WTC11 (cell line): Measurements from ENCODE around the gene SNX10. TPM values are rescaled to one million over a fixed set of nuclear protein-coding genes. Genes with fewer than 3 reads are reported as not detected.

Experiments used
- ATAC-seq: fragments of 200-7000 bp; cut with Tn5 transposase; 2 replicates; pipeline ENCODE4 v1.10.0; 2021; ENCODE audit warnings: mild to moderate bottlenecking, moderate library complexity
- CTCF ChIA-PET: fragments of 300-600 bp; sonication (Branson Sonifier 250); formaldehyde crosslinking; loops from one replicate; lab custom pipeline; 2021; ENCODE audit warnings: antibody characterized with exemption; lab: Charles Lee
- POLR2A ChIA-PET: fragments of 350-600 bp; sonication (Branson Sonifier 250); formaldehyde crosslinking; loops from one replicate; lab custom pipeline; 2021; ENCODE audit warnings: antibody characterized with exemption; lab: Charles Lee
- DNase-seq: peaks from one replicate; pipeline ENCODE4 v3.0.0; 2021; ENCODE audit warnings: low spot score
- H3K27ac Mint-ChIP-seq: 2 replicates; pipeline ENCODE4 v1.8.0; 2021; ENCODE audit warnings: mixed read lengths
- H3K27me3 Mint-ChIP-seq: 2 replicates; pipeline ENCODE4 v1.8.0; 2021; ENCODE audit warnings: low read depth, mild to moderate bottlenecking, moderate library complexity, mixed read lengths
- H3K36me3 Mint-ChIP-seq: 2 replicates; pipeline ENCODE4 v1.8.0; 2021; ENCODE audit warnings: mixed read lengths
- H3K4me1 Mint-ChIP-seq: 2 replicates; pipeline ENCODE4 v1.8.0; 2022; ENCODE audit warnings: mixed read lengths
- H3K4me3 Mint-ChIP-seq: 2 replicates; pipeline ENCODE4 v1.8.0; 2021; ENCODE audit warnings: mild to moderate bottlenecking, moderate library complexity, mixed read lengths
- H3K9me3 Mint-ChIP-seq: 2 replicates; pipeline ENCODE4 v1.8.0; 2021; ENCODE audit warnings: mixed read lengths
- CREM ChIP-seq: sonication (generic); formaldehyde crosslinking; IDR thresholded peaks from 2 replicates; pipeline ENCODE4 v1.8.1; 2022; ENCODE audit warnings: mild to moderate bottlenecking, missing genetic modification reagents, moderate library complexity
- NFYB ChIP-seq: sonication (generic); formaldehyde crosslinking; conservative IDR thresholded peaks from 2 replicates; pipeline ENCODE4 v1.8.0; 2022; ENCODE audit warnings: low read depth, missing genetic modification reagents
- NR1H2 ChIP-seq: sonication (generic); formaldehyde crosslinking; IDR thresholded peaks from 2 replicates; pipeline ENCODE4 v1.9.0; 2021; ENCODE audit warnings: mild to moderate bottlenecking, moderate library complexity, missing genetic modification reagents
- RORB ChIP-seq: fragments of 250-450 bp; sonication (Bioruptor Pico); IDR thresholded peaks from 2 replicates; pipeline ENCODE4 v1.9.0; 2021; ENCODE audit warnings: mild to moderate bottlenecking
- SMAD3 ChIP-seq: sonication (generic); formaldehyde crosslinking; IDR thresholded peaks from 2 replicates; pipeline ENCODE4 v1.8.0; 2022; ENCODE audit warnings: missing genetic modification reagents, mild to moderate bottlenecking, borderline replicate concordance
- TEAD1 ChIP-seq: sonication (generic); formaldehyde crosslinking; IDR thresholded peaks from 2 replicates; pipeline ENCODE4 v1.8.0; 2022; ENCODE audit warnings: mild to moderate bottlenecking, missing genetic modification reagents
- ZNF138 ChIP-seq: sonication (generic); formaldehyde crosslinking; conservative IDR thresholded peaks from 2 replicates; pipeline ENCODE4 v1.8.1; 2022; ENCODE audit warnings: mild to moderate bottlenecking, moderate library complexity, missing genetic modification reagents
- ZNF232 ChIP-seq: sonication (generic); formaldehyde crosslinking; IDR thresholded peaks from 2 replicates; pipeline ENCODE4 v1.8.0; 2022; ENCODE audit warnings: mild to moderate bottlenecking, missing genetic modification reagents
- ZNF396 ChIP-seq: fragments of 250-450 bp; sonication (Bioruptor Pico); IDR thresholded peaks from 2 replicates; pipeline ENCODE4 v1.8.0; 2021; ENCODE audit warnings: mild to moderate bottlenecking, moderate library complexity, borderline replicate concordance
- ZNF416 ChIP-seq: fragments of 250-450 bp; sonication (Bioruptor Pico); IDR thresholded peaks from 2 replicates; pipeline ENCODE4 v1.9.0; 2021; ENCODE audit warnings: mild to moderate bottlenecking, inconsistent platforms
- total RNA-seq: library from RNA; stranded (reverse); gene quantifications from 3 replicates; pipeline ENCODE4 v1.2.3, GENCODE V29; 2021
- TF ChIP-seq, protein P1 (sequence below): fragments of 250-450 bp; sonication (Bioruptor Pico); IDR thresholded peaks from 2 replicates; pipeline ENCODE4 v1.9.0; 2021; ENCODE audit warnings: moderate library complexity, mild to moderate bottlenecking, inconsistent platforms, borderline replicate concordance
- TF ChIP-seq, protein P2 (sequence below): sonication (generic); formaldehyde crosslinking; IDR thresholded peaks from 2 replicates; pipeline ENCODE4 v1.8.0; 2022; ENCODE audit warnings: mild to moderate bottlenecking, missing genetic modification reagents
- TF ChIP-seq, protein P3 (sequence below): sonication (generic); formaldehyde crosslinking; IDR thresholded peaks from 2 replicates; pipeline ENCODE4 v1.8.0; 2022; ENCODE audit warnings: mild to moderate bottlenecking, missing genetic modification reagents
- TF ChIP-seq, protein P4 (sequence below): sonication (generic); formaldehyde crosslinking; conservative IDR thresholded peaks from 2 replicates; pipeline ENCODE4 v1.8.1; 2023; ENCODE audit warnings: mild to moderate bottlenecking, low read depth, missing genetic modification reagents, moderate library complexity
- TF ChIP-seq, protein P5 (sequence below): sonication (generic); formaldehyde crosslinking; IDR thresholded peaks from 2 replicates; pipeline ENCODE4 v1.8.1; 2022; ENCODE audit warnings: low read depth, mild to moderate bottlenecking, moderate library complexity, missing genetic modification reagents, borderline replicate concordance
- TF ChIP-seq, protein P6 (sequence below): fragments of 200-600 bp; IDR thresholded peaks from 2 replicates; pipeline ENCODE4 v1.8.0; 2022; ENCODE audit warnings: antibody characterized with exemption
- TF ChIP-seq, protein P7 (sequence below): sonication (generic); formaldehyde crosslinking; IDR thresholded peaks from 2 replicates; pipeline ENCODE4 v1.8.0; 2023; ENCODE audit warnings: mild to moderate bottlenecking, missing genetic modification reagents

SNX10 gene
- total RNA-seq, 1 experiment from 2014 or later, result 10.8 TPM

DNA sequence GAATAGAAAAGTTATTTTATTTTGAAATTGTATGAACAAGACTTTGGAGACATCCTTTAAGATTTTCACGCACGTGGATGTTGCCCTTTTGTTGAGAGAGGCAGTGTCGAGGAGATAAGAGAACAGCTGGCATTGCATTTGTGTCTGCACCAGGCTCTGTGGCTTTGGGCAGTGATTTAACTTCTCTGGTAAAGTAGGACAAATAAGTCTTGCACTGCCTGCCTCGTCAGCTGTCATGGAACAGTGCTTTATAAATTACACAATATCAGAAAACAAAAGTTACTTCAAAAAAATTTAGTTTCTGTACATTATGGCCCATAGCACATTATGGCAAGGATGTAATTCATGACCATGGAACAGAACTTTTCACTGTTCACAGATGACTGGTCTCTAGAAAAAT is 20.1 kb downstream of the SNX10 start:
- Mint-ChIP-seq H3K9me3 (no peaks in the 10 kb centered on the region), H3K4me3 (no peak overlapping the region), H3K27me3 (no peaks in the 10 kb centered on the region), H3K27ac (no peak overlapping the region), H3K4me1 (peaks cover 6% of the 10 kb centered on the region), H3K36me3 (no peaks in the 10 kb centered on the region)
- no peak for DNase-seq
- POLR2A ChIA-PET, result no interaction called here
- no peak for ATAC-seq
- CTCF ChIA-PET, result no interaction called here
- TF ChIP-seq SMAD3 (CRISPR knock-in tag), result no peak
- no peak for TF ChIP-seq NFYB (CRISPR knock-in tag)
- TF ChIP-seq, protein P1, sequence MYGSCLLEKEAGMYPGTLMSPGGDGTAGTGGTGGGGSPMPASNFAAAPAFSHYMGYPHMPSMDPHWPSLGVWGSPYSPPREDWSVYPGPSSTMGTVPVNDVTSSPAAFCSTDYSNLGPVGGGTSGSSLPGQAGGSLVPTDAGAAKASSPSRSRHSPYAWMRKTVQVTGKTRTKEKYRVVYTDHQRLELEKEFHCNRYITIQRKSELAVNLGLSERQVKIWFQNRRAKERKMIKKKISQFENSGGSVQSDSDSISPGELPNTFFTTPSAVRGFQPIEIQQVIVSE (CRISPR knock-in tag), result no peak
- TF ChIP-seq, protein P2, sequence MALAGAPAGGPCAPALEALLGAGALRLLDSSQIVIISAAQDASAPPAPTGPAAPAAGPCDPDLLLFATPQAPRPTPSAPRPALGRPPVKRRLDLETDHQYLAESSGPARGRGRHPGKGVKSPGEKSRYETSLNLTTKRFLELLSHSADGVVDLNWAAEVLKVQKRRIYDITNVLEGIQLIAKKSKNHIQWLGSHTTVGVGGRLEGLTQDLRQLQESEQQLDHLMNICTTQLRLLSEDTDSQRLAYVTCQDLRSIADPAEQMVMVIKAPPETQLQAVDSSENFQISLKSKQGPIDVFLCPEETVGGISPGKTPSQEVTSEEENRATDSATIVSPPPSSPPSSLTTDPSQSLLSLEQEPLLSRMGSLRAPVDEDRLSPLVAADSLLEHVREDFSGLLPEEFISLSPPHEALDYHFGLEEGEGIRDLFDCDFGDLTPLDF (CRISPR knock-in tag), result no peak
- TF ChIP-seq NR1H2 (CRISPR knock-in tag), result no peak
- TF ChIP-seq ZNF232 (CRISPR knock-in tag), result no peak
- no peak for TF ChIP-seq ZNF138
- no peak for TF ChIP-seq RORB
- TF ChIP-seq, protein P3, sequence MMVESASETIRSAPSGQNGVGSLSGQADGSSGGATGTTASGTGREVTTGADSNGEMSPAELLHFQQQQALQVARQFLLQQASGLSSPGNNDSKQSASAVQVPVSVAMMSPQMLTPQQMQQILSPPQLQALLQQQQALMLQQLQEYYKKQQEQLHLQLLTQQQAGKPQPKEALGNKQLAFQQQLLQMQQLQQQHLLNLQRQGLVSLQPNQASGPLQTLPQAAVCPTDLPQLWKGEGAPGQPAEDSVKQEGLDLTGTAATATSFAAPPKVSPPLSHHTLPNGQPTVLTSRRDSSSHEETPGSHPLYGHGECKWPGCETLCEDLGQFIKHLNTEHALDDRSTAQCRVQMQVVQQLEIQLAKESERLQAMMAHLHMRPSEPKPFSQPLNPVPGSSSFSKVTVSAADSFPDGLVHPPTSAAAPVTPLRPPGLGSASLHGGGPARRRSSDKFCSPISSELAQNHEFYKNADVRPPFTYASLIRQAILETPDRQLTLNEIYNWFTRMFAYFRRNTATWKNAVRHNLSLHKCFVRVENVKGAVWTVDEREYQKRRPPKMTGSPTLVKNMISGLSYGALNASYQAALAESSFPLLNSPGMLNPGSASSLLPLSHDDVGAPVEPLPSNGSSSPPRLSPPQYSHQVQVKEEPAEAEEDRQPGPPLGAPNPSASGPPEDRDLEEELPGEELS (CRISPR knock-in tag), result no peak
- TF ChIP-seq ZNF396 (CRISPR knock-in tag), result no peak
- TF ChIP-seq, protein P4, sequence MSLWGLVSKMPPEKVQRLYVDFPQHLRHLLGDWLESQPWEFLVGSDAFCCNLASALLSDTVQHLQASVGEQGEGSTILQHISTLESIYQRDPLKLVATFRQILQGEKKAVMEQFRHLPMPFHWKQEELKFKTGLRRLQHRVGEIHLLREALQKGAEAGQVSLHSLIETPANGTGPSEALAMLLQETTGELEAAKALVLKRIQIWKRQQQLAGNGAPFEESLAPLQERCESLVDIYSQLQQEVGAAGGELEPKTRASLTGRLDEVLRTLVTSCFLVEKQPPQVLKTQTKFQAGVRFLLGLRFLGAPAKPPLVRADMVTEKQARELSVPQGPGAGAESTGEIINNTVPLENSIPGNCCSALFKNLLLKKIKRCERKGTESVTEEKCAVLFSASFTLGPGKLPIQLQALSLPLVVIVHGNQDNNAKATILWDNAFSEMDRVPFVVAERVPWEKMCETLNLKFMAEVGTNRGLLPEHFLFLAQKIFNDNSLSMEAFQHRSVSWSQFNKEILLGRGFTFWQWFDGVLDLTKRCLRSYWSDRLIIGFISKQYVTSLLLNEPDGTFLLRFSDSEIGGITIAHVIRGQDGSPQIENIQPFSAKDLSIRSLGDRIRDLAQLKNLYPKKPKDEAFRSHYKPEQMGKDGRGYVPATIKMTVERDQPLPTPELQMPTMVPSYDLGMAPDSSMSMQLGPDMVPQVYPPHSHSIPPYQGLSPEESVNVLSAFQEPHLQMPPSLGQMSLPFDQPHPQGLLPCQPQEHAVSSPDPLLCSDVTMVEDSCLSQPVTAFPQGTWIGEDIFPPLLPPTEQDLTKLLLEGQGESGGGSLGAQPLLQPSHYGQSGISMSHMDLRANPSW, result no peak
- TF ChIP-seq, protein P5, sequence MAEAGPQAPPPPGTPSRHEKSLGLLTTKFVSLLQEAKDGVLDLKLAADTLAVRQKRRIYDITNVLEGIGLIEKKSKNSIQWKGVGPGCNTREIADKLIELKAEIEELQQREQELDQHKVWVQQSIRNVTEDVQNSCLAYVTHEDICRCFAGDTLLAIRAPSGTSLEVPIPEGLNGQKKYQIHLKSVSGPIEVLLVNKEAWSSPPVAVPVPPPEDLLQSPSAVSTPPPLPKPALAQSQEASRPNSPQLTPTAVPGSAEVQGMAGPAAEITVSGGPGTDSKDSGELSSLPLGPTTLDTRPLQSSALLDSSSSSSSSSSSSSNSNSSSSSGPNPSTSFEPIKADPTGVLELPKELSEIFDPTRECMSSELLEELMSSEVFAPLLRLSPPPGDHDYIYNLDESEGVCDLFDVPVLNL (CRISPR knock-in tag), result no peak
- TF ChIP-seq CREM (CRISPR knock-in tag), result no peak
- TF ChIP-seq, protein P6, sequence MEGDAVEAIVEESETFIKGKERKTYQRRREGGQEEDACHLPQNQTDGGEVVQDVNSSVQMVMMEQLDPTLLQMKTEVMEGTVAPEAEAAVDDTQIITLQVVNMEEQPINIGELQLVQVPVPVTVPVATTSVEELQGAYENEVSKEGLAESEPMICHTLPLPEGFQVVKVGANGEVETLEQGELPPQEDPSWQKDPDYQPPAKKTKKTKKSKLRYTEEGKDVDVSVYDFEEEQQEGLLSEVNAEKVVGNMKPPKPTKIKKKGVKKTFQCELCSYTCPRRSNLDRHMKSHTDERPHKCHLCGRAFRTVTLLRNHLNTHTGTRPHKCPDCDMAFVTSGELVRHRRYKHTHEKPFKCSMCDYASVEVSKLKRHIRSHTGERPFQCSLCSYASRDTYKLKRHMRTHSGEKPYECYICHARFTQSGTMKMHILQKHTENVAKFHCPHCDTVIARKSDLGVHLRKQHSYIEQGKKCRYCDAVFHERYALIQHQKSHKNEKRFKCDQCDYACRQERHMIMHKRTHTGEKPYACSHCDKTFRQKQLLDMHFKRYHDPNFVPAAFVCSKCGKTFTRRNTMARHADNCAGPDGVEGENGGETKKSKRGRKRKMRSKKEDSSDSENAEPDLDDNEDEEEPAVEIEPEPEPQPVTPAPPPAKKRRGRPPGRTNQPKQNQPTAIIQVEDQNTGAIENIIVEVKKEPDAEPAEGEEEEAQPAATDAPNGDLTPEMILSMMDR, result no peak
- TF ChIP-seq TEAD1, result no peak
- TF ChIP-seq, protein P7, sequence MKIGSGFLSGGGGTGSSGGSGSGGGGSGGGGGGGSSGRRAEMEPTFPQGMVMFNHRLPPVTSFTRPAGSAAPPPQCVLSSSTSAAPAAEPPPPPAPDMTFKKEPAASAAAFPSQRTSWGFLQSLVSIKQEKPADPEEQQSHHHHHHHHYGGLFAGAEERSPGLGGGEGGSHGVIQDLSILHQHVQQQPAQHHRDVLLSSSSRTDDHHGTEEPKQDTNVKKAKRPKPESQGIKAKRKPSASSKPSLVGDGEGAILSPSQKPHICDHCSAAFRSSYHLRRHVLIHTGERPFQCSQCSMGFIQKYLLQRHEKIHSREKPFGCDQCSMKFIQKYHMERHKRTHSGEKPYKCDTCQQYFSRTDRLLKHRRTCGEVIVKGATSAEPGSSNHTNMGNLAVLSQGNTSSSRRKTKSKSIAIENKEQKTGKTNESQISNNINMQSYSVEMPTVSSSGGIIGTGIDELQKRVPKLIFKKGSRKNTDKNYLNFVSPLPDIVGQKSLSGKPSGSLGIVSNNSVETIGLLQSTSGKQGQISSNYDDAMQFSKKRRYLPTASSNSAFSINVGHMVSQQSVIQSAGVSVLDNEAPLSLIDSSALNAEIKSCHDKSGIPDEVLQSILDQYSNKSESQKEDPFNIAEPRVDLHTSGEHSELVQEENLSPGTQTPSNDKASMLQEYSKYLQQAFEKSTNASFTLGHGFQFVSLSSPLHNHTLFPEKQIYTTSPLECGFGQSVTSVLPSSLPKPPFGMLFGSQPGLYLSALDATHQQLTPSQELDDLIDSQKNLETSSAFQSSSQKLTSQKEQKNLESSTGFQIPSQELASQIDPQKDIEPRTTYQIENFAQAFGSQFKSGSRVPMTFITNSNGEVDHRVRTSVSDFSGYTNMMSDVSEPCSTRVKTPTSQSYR (CRISPR knock-in tag), result no peak
- no peak for TF ChIP-seq ZNF416 (CRISPR knock-in tag)
